Left forelimb (tissue), 1 donor: ENCODE results near the gene BAX.
A peak's percentile ranks its signal among the peaks of the same experiment; 100 is the strongest.

Experiments
- DNase-seq: peaks from one replicate; pipeline ENCODE4 v3.0.0-alpha.2; 2018; ENCODE audit warnings: low spot score

Gene BAX

GRCh38 chr19:48962849-48963165 lies 8.1 kb downstream of the BAX start:
- DNase-seq = no peak

GRCh38 chr19:48963371-48964204 lies 8.9 kb downstream of the BAX start:
- peak; percentile 82 for DNase-seq

GRCh38 chr19:48964205-48965039 lies 9.7 kb downstream of the BAX start:
- no peak for DNase-seq

GRCh38 chr19:48965040-48965805 lies 10.5 kb downstream of the BAX start, which contains the start of gene FTL:
FTL (plus strand) TSS chr19:48965309; CDS start chr19:48965508, 199 bp downstream.
- DNase-seq = peak; percentile 97

GRCh38 chr19:48965806-48966540 lies 11.3 kb downstream of the BAX start:
- peak; percentile 92 for DNase-seq

GRCh38 chr19:48966541-48967345 lies 12.1 kb downstream of the BAX start:
- no peak for DNase-seq

GRCh38 chr19:48967346-48968178 lies 12.9 kb downstream of the BAX start:
- DNase-seq = no peak

- no peak for DNase-seq
Measured at GRCh38 chr19:48968179-48968661, 13.5 kb downstream of the BAX start.

- no peak for DNase-seq
Measured at GRCh38 chr19:48968813-48969218, 14.1 kb downstream of the BAX start.

GRCh38 chr19:48969276-48970138 lies 14.8 kb downstream of the BAX start:
- no peak for DNase-seq

- DNase-seq = no peak
Measured at GRCh38 chr19:48970139-48970766, 15.6 kb downstream of the BAX start.

GRCh38 chr19:48970923-48971395 lies 16.3 kb downstream of the BAX start:
- DNase-seq = peak; percentile 81

GRCh38 chr19:48975947-48976847 lies 21.5 kb downstream of the BAX start:
- DNase-seq = no peak

GRCh38 chr19:48977061-48977460 lies 22.4 kb downstream of the BAX start:
- no peak for DNase-seq

GRCh38 chr19:48982280-48982679 lies 27.6 kb downstream of the BAX start:
- DNase-seq = no peak

GRCh38 chr19:48985711-48986110 lies 31.0 kb downstream of the BAX start:
- no peak for DNase-seq

- DNase-seq = no peak
Measured at GRCh38 chr19:48986211-48986610, 31.5 kb downstream of the BAX start.
